GM23338 (cell line): Measurements from ENCODE around the gene BEGAIN. TPM values are rescaled to one million over a fixed set of nuclear protein-coding genes. Genes with fewer than 3 reads are reported as not detected.

Experiments
- ATAC-seq: fragments of 200-7000 bp; cut with Tn5 transposase; 3 replicates; pipeline ENCODE4 v1.9.1; 2020
- DNase-seq: peaks from one replicate; pipeline ENCODE4 v3.0.0-alpha.2; 2015; ENCODE audit warnings: low spot score
- H2AFZ ChIP-seq: fragments of 200-600 bp; sonication (generic); 2 replicates; pipeline ENCODE4 v1.8.0; 2016; ENCODE audit warnings: antibody characterized with exemption, mild to moderate bottlenecking, moderate library complexity
- H3F3A ChIP-seq: fragments of 200-600 bp; sonication (generic); replicated peaks from 2 replicates; pipeline ENCODE4 v1.8.0; 2017; ENCODE audit warnings: antibody characterized with exemption, mixed run types, low read depth
- H3K27ac ChIP-seq: fragments of 200-600 bp; sonication (generic); 2 replicates; pipeline ENCODE4 v1.6.1; 2016; ENCODE audit warnings: low read depth
- H3K27me3 ChIP-seq: fragments of 200-600 bp; sonication (generic); 2 replicates; pipeline ENCODE4 v1.8.0; 2016; ENCODE audit warnings: mild to moderate bottlenecking, mixed run types, moderate library complexity; ENCODE audit not compliant: insufficient read depth
- H3K36me3 ChIP-seq: fragments of 200-600 bp; sonication (generic); 2 replicates; pipeline ENCODE4 v1.8.0; 2016; ENCODE audit warnings: mild to moderate bottlenecking; ENCODE audit not compliant: insufficient read depth
- H3K4me1 ChIP-seq: fragments of 200-600 bp; sonication (generic); 2 replicates; pipeline ENCODE4 v1.8.0; 2016; ENCODE audit warnings: mild to moderate bottlenecking, moderate library complexity; ENCODE audit not compliant: insufficient read depth
- H3K4me2 ChIP-seq: fragments of 200-600 bp; sonication (generic); 2 replicates; pipeline ENCODE4 v1.7.1; 2017; ENCODE audit warnings: mixed run types
- H3K4me3 ChIP-seq: fragments of 200-600 bp; sonication (generic); 2 replicates; pipeline ENCODE4 v1.6.1; 2016; ENCODE audit warnings: mixed run types
- H3K79me2 ChIP-seq: fragments of 200-600 bp; sonication (generic); replicated peaks from 2 replicates; pipeline ENCODE4 v1.8.0; 2017; ENCODE audit warnings: mild to moderate bottlenecking; ENCODE audit not compliant: insufficient read depth
- H3K9me2 ChIP-seq: fragments of 200-600 bp; sonication (generic); 2 replicates; pipeline ENCODE4 v1.8.0; 2017; ENCODE audit not compliant: insufficient read depth
- H4K20me1 ChIP-seq: fragments of 200-600 bp; sonication (generic); replicated peaks from 2 replicates; pipeline ENCODE4 v1.8.0; 2017; ENCODE audit warnings: mild to moderate bottlenecking; ENCODE audit not compliant: insufficient read depth
- H3K27ac Mint-ChIP-seq: 2 replicates; pipeline ENCODE4 v1.8.0; 2020; ENCODE audit warnings: inconsistent platforms, mild to moderate bottlenecking, moderate library complexity, mixed read lengths
- H3K27me3 Mint-ChIP-seq: 3 replicates; pipeline ENCODE4 v1.8.0; 2022; ENCODE audit warnings: low read depth, mild to moderate bottlenecking, moderate library complexity, mixed read lengths, inconsistent platforms; ENCODE audit not compliant: insufficient read depth, poor library complexity
- H3K36me3 Mint-ChIP-seq: 3 replicates; pipeline ENCODE4 v1.8.0; 2021; ENCODE audit warnings: low read depth, mild to moderate bottlenecking, inconsistent platforms, moderate library complexity, mixed read lengths
- H3K4me1 Mint-ChIP-seq: 3 replicates; pipeline ENCODE4 v1.8.0; 2020; ENCODE audit warnings: mild to moderate bottlenecking, inconsistent platforms, mixed read lengths
- H3K4me3 Mint-ChIP-seq: 3 replicates; pipeline ENCODE4 v1.8.0; 2021; ENCODE audit warnings: moderate library complexity, mild to moderate bottlenecking, inconsistent platforms, mixed read lengths
- H3K9me3 Mint-ChIP-seq: 3 replicates; pipeline ENCODE4 v1.8.0; 2020; ENCODE audit warnings: moderate library complexity, mild to moderate bottlenecking, inconsistent platforms, mixed read lengths
- ETS1 ChIP-seq: IDR thresholded peaks from 2 replicates; pipeline ENCODE4 v1.6.1; 2016; ENCODE audit warnings: antibody characterized with exemption
- EZH2phosphoT487 ChIP-seq: fragments of 200-600 bp; sonication (generic); IDR thresholded peaks from one replicate; pipeline ENCODE4 v1.8.1; 2018; ENCODE audit warnings: antibody characterized with exemption; ENCODE audit not compliant: unreplicated experiment
- JUNB ChIP-seq: IDR thresholded peaks from one replicate; pipeline ENCODE4 v1.6.1; 2016; ENCODE audit warnings: antibody characterized with exemption; ENCODE audit not compliant: unreplicated experiment
- REST ChIP-seq: IDR thresholded peaks from one replicate; pipeline ENCODE4 v1.6.1; 2018; ENCODE audit warnings: antibody characterized with exemption; ENCODE audit not compliant: unreplicated experiment
- STAT1 ChIP-seq: IDR thresholded peaks from one replicate; pipeline ENCODE4 v1.6.1; 2016; ENCODE audit warnings: antibody characterized with exemption; ENCODE audit not compliant: unreplicated experiment
- ZNF114 ChIP-seq: fragments of 250-450 bp; sonication (Bioruptor Pico); IDR thresholded peaks from 2 replicates; pipeline ENCODE4 v1.5.0; 2020; ENCODE audit warnings: mild to moderate bottlenecking, moderate library complexity
- ZNF331 ChIP-seq: fragments of 250-450 bp; sonication (Bioruptor Pico); IDR thresholded peaks from 2 replicates; pipeline ENCODE4 v1.5.0; 2020; ENCODE audit warnings: low read depth, mild to moderate bottlenecking, moderate library complexity
- ZNF462 ChIP-seq: fragments of 250-450 bp; sonication (Bioruptor Pico); IDR thresholded peaks from 2 replicates; pipeline ENCODE4 v1.5.0; 2020; ENCODE audit warnings: mild to moderate bottlenecking, moderate library complexity
- polyA plus RNA-seq: library from polyadenylated mRNA; unstranded; fragments of >200 nt; fragmentation: Nextera tagmentation; extraction: Ambion mirVana; gene quantifications from 2 replicates; pipeline ENCODE4 v1.2.1, GENCODE V29; 2016
- total RNA-seq: library from RNA; depleted of rRNA; stranded (reverse); fragments of >200 nt; shearing (Covaris generic); gene quantifications from 2 replicates; pipeline ENCODE4 v1.2.3, GENCODE V29; 2014

The BEGAIN gene
- total and polyA plus RNA-seq, 2 experiments from 2014 or later, result 0.60 to 2.4 TPM

- H4K20me1 ChIP-seq, result no peaks in the 10 kb centered on the region
- H3K4me1 ChIP-seq, result peaks cover 14% of the 10 kb centered on the region
- H3K36me3 ChIP-seq, result no peaks in the 10 kb centered on the region
- no peak overlapping the region for H3K27ac ChIP-seq
- H3K9me3 Mint-ChIP-seq, result no peaks in the 10 kb centered on the region
- H3K27me3 ChIP-seq, result peaks cover 9% of the 10 kb centered on the region
- ATAC-seq (no peak), DNase-seq (no peak)
- H3K4me2 ChIP-seq, result no peak overlapping the region
- H3K4me3 ChIP-seq, result no peak overlapping the region
- no peaks in the 10 kb centered on the region for H3K79me2 ChIP-seq
- TF ChIP-seq JUNB, result no peak
- no peak for TF ChIP-seq EZH2phosphoT487
- no peak overlapping the region for H3K27ac Mint-ChIP-seq
- peaks cover 32% of the 10 kb centered on the region for H3K27me3 Mint-ChIP-seq
- no peaks in the 10 kb centered on the region for H3K9me2 ChIP-seq
- no peak overlapping the region for H2AFZ ChIP-seq
- no peaks in the 10 kb centered on the region for H3K36me3 Mint-ChIP-seq
- H3F3A ChIP-seq, result no peaks in the 10 kb centered on the region
- H3K4me3 Mint-ChIP-seq, result no peak overlapping the region
- peaks cover 20% of the 10 kb centered on the region for H3K4me1 Mint-ChIP-seq
These were observed 12.6 kb downstream of the BEGAIN start for GRCh38 chr14:100574642-100575031.

GRCh38 chr14:100573757-100574641 is 13.2 kb downstream of the BEGAIN start:
- no peaks in the 10 kb centered on the region for H3K36me3 Mint-ChIP-seq
- peak overlapping the region; percentile 73 for H3K4me2 ChIP-seq

More at GRCh38 chr14:100573757-100574641, 13.2 kb downstream of the BEGAIN start:
- ATAC-seq, result no peak
- Mint-ChIP-seq H3K4me3 (peak overlapping the region; percentile 38; the same call in 1 of the 3 replicates), H3K27me3 (peaks cover 36% of the 10 kb centered on the region), H3K4me1 (peaks cover 24% of the 10 kb centered on the region), H3K9me3 (no peaks in the 10 kb centered on the region), H3K27ac (no peak overlapping the region)
- Histone ChIP-seq H3K4me1 (peaks cover 17% of the 10 kb centered on the region), H4K20me1 (no peaks in the 10 kb centered on the region), H3K36me3 (no peaks in the 10 kb centered on the region), H3K79me2 (no peaks in the 10 kb centered on the region), H2AFZ (no peak overlapping the region), H3F3A (no peaks in the 10 kb centered on the region), H3K27ac (no peak overlapping the region), H3K27me3 (peaks cover 15% of the 10 kb centered on the region), H3K4me3 (peak overlapping the region; percentile 37; the same call in 1 of the 2 replicates), H3K9me2 (no peaks in the 10 kb centered on the region)
- TF ChIP-seq EZH2phosphoT487, result no peak
- TF ChIP-seq ZNF462 (CRISPR knock-in tag), result no peak
- TF ChIP-seq STAT1, result no peak
- TF ChIP-seq JUNB, result no peak
- TF ChIP-seq ETS1, result no peak
- TF ChIP-seq ZNF114 (CRISPR knock-in tag), result no peak
- TF ChIP-seq REST, result no peak
- TF ChIP-seq ZNF331 (CRISPR knock-in tag), result no peak
- no peak for DNase-seq
